IMR-90 (cell line): Measurements from ENCODE around the gene FAM89A. TPM values are rescaled to one million over a fixed set of nuclear protein-coding genes. Genes with fewer than 3 reads are reported as not detected.

ENCODE experiments used
- ATAC-seq: fragments of 200-7000 bp; cut with Tn5 transposase; 2 replicates; pipeline ENCODE4 v1.9.1; 2020; ENCODE audit warnings: low read depth, mild to moderate bottlenecking, moderate library complexity
- BruUV-seq: library from RNA; stranded (reverse); fragments of 400-500 nt; replicated peaks from 2 replicates; lab custom pipeline; 2021; lab: Mats Ljungman, UMichigan
- CTCF ChIA-PET: fragments of 300-600 bp; formaldehyde crosslinking; extraction: SDS; loops from one replicate; lab custom pipeline; 2021; ENCODE audit warnings: antibody characterized with exemption; lab: Yijun Ruan, JAX
- POLR2A ChIA-PET: fragments of 300-600 bp; sonication (Branson Sonifier 250); formaldehyde crosslinking; loops from one replicate; lab custom pipeline; 2022; ENCODE audit warnings: antibody characterized with exemption; ENCODE audit not compliant: unreplicated experiment; lab: Charles Lee
- DNase-seq: peaks from one replicate; pipeline ENCODE4 v3.0.0; 2013
- H2AFZ ChIP-seq: replicated peaks from 2 replicates; pipeline ENCODE3; 2013; ENCODE audit warnings: low read length, mild to moderate bottlenecking; ENCODE audit not compliant: poor library complexity
- H2AK5ac ChIP-seq: 2 replicates; pipeline ENCODE4 v1.6.1; 2013; ENCODE audit warnings: low read depth, low read length, inconsistent platforms
- H2AK9ac ChIP-seq: replicated peaks from 2 replicates; pipeline ENCODE3; 2013; ENCODE audit warnings: mild to moderate bottlenecking, low read depth, low read length, moderate library complexity; ENCODE audit not compliant: poor library complexity
- H2BK120ac ChIP-seq: 2 replicates; pipeline ENCODE4 v1.6.1; 2013; ENCODE audit warnings: low read depth, low read length, inconsistent platforms
- H2BK15ac ChIP-seq: 3 replicates; pipeline ENCODE4 v1.6.1; 2013; ENCODE audit warnings: low read depth, low read length, inconsistent platforms
- H2BK20ac ChIP-seq: 2 replicates; pipeline ENCODE4 v1.6.1; 2013; ENCODE audit warnings: low read depth, mild to moderate bottlenecking, inconsistent platforms, low read length, moderate library complexity
- H2BK5ac ChIP-seq: 2 replicates; pipeline ENCODE4 v1.6.1; 2013; ENCODE audit warnings: mild to moderate bottlenecking, low read depth, low read length, inconsistent platforms; ENCODE audit not compliant: poor library complexity, severe bottlenecking
- H3K14ac ChIP-seq: replicated peaks from 2 replicates; pipeline ENCODE4 v1.6.1; 2013; ENCODE audit warnings: low read depth, low read length, inconsistent platforms
- H3K18ac ChIP-seq: 2 replicates; pipeline ENCODE4 v1.6.1; 2013; ENCODE audit warnings: low read depth, low read length, control low read depth
- H3K23ac ChIP-seq: 2 replicates; pipeline ENCODE4 v1.6.1; 2013; ENCODE audit warnings: low read depth, low read length, inconsistent platforms
- H3K27ac ChIP-seq: 2 replicates; pipeline ENCODE4 v1.5.1; 2013; ENCODE audit warnings: mild to moderate bottlenecking, control low read depth, low read length; ENCODE audit not compliant: insufficient read depth
- H3K27me3 ChIP-seq: 2 replicates; pipeline ENCODE4 v1.6.1; 2013; ENCODE audit warnings: low read length; ENCODE audit not compliant: control insufficient read depth, insufficient read depth
- H3K36me3 ChIP-seq: 2 replicates; pipeline ENCODE4 v1.6.1; 2013; ENCODE audit warnings: low read length, mixed read lengths; ENCODE audit not compliant: control insufficient read depth, insufficient read depth
- H3K4ac ChIP-seq: 2 replicates; pipeline ENCODE4 v1.6.1; 2013; ENCODE audit warnings: low read depth, low read length, inconsistent platforms
- H3K4me1 ChIP-seq: 2 replicates; pipeline ENCODE4 v1.6.1; 2013; ENCODE audit warnings: low read length, mixed read lengths; ENCODE audit not compliant: control insufficient read depth, insufficient read depth
- H3K4me2 ChIP-seq: 2 replicates; pipeline ENCODE4 v1.6.1; 2013; ENCODE audit warnings: low read depth, mild to moderate bottlenecking, control low read depth, low read length, moderate library complexity
- H3K4me3 ChIP-seq: 2 replicates; pipeline ENCODE4 v1.5.1; 2013; ENCODE audit warnings: low read depth, mild to moderate bottlenecking, control low read depth, low read length, moderate library complexity; ENCODE audit not compliant: insufficient read depth
- H3K56ac ChIP-seq: 2 replicates; pipeline ENCODE4 v1.6.1; 2013; ENCODE audit warnings: low read length, inconsistent platforms; ENCODE audit not compliant: insufficient read depth; ENCODE audit errors: extremely low read depth
- H3K79me1 ChIP-seq, 2 experiments: 2 replicates each; pipeline ENCODE4 v1.6.1; 2013; ENCODE audit warnings: low read length in 2 of 2, inconsistent platforms in 1 of 2, low read depth in 1 of 2
- H3K9ac ChIP-seq: 2 replicates; pipeline ENCODE4 v1.6.1; 2013; ENCODE audit warnings: low read depth, low read length, control low read depth
- H3K9me1 ChIP-seq: 2 replicates; pipeline ENCODE4 v1.6.1; 2013; ENCODE audit warnings: low read length, inconsistent platforms; ENCODE audit not compliant: insufficient read depth
- H3K9me3 ChIP-seq: 2 replicates; pipeline ENCODE4 v1.6.1; 2013; ENCODE audit warnings: low read length; ENCODE audit not compliant: control insufficient read depth, insufficient read depth
- H4K20me1 ChIP-seq: 2 replicates; pipeline ENCODE4 v1.6.1; 2013; ENCODE audit warnings: low read length, inconsistent platforms; ENCODE audit not compliant: insufficient read depth
- H4K5ac ChIP-seq: 2 replicates; pipeline ENCODE4 v1.6.1; 2013; ENCODE audit warnings: mild to moderate bottlenecking, low read depth, low read length, control low read depth
- H4K8ac ChIP-seq, 2 experiments: 2 replicates each; pipeline ENCODE4 v1.6.1; 2013; ENCODE audit warnings: low read depth in 2 of 2, low read length in 2 of 2, control low read depth in 1 of 2, inconsistent platforms in 1 of 2
- H4K91ac ChIP-seq: 2 replicates; pipeline ENCODE4 v1.6.1; 2013; ENCODE audit warnings: low read depth, low read length, inconsistent platforms; ENCODE audit not compliant: insufficient read depth
- BHLHE40 ChIP-seq: fragments of 150-350 bp; IDR thresholded peaks from 2 replicates; pipeline ENCODE4 v1.6.1; 2016; ENCODE audit warnings: mild to moderate bottlenecking, low read depth, low read length
- CEBPB ChIP-seq: IDR thresholded peaks from 2 replicates; pipeline ENCODE4 v1.6.1; 2012; ENCODE audit warnings: low read depth, low read length, improper control_type of control experiment
- CHD1 ChIP-seq: IDR thresholded peaks from 2 replicates; pipeline ENCODE4 v1.6.1; 2012; ENCODE audit warnings: low read depth, low read length, improper control_type of control experiment
- CTCF ChIP-seq: conservative IDR thresholded peaks from 2 replicates; pipeline ENCODE4 v1.5.1; 2012; ENCODE audit warnings: mild to moderate bottlenecking, low read depth, low read length, improper control_type of control experiment
- FOS ChIP-seq: fragments of 150-350 bp; IDR thresholded peaks from 2 replicates; pipeline ENCODE4 v1.6.1; 2016; ENCODE audit warnings: low read depth, low read length
- MAZ ChIP-seq: IDR thresholded peaks from 2 replicates; pipeline ENCODE4 v1.6.1; 2012; ENCODE audit warnings: low read depth, mild to moderate bottlenecking, low read length, improper control_type of control experiment, moderate library complexity, borderline replicate concordance
- NFE2L2 ChIP-seq: fragments of 150-350 bp; IDR thresholded peaks from 2 replicates; pipeline ENCODE4 v1.6.1; 2016; ENCODE audit warnings: low read depth, mild to moderate bottlenecking, low read length
- POLR2A ChIP-seq: IDR thresholded peaks from 2 replicates; pipeline ENCODE4 v1.6.1; 2012; ENCODE audit warnings: mild to moderate bottlenecking, low read depth, low read length
- RCOR1 ChIP-seq: IDR thresholded peaks from 2 replicates; pipeline ENCODE4 v1.6.1; 2012; ENCODE audit warnings: mild to moderate bottlenecking, low read length, improper control_type of control experiment; ENCODE audit not compliant: insufficient replicate concordance
- SMC3 ChIP-seq: fragments of 150-350 bp; IDR thresholded peaks from 2 replicates; pipeline ENCODE4 v1.6.1; 2016; ENCODE audit warnings: low read depth, mild to moderate bottlenecking, antibody characterized with exemption, low read length, moderate library complexity
- WGBS, 2 experiments: methylation state at CpG; one replicate each; pipeline versions ENCODE4 v1.1.5 to v1.1.7; 2013; ENCODE audit warnings: missing lambda C conversion rate in 2 of 2; ENCODE audit not compliant: insufficient read length in 1 of 2; ENCODE audit errors: extremely low coverage in 2 of 2; 5-methylcytosine and 5-hydroxymethylcytosine counted together
- dilution Hi-C: fragments of 300-500 bp; cut with HindIII; formaldehyde crosslinking; loops from one replicate; pipeline ENCODE4 v1.14.3; 2018; ENCODE audit warnings: low sequenced_read_pairs; ENCODE audit not compliant: unreplicated experiment
- in situ Hi-C: fragments of 300-500 bp; cut with MboI; formaldehyde crosslinking; loops from 3 replicates; pipeline ENCODE4 v1.14.3; 2019; ENCODE audit warnings: low sequenced_read_pairs, inconsistent platforms, mixed read lengths
- intact Hi-C: fragments of 100-400 bp; cut with micrococcal nuclease; formaldehyde crosslinking; loops from 2 replicates; pipeline ENCODE4 v1.10.0; 2022
- polyA plus RNA-seq, 3 experiments: library from polyadenylated mRNA; depleted of rRNA; stranded (reverse); fragments of >200 nt; gene quantifications; 2 replicates each; pipeline ENCODE4 v1.2.3, GENCODE V29; 2012; ENCODE audit warnings: low replicate concordance in 1 of 3
- total RNA-seq: library from RNA; depleted of rRNA; stranded (reverse); fragments of >200 nt; gene quantifications from 2 replicates; pipeline ENCODE4 v1.2.3, GENCODE V29; 2012

FAM89A gene
- total and polyA plus RNA-seq, 2 of the 4 experiments (the other 2 are of a cell fraction) = 6.8 to 8.1 TPM

GRCh38 chr1:231078250-231078649 is 38.2 kb upstream of the FAM89A start:
- Histone ChIP-seq H3K14ac (no peak overlapping the region), H3K27me3 (peaks cover 6% of the 10 kb centered on the region; the same call in 1 of the 2 replicates), H3K4me1 (no peaks in the 10 kb centered on the region; the same call in 1 of the 2 replicates), H3K4me3 (no peak overlapping the region), H3K27ac (no peak overlapping the region), H3K4me2 (no peak overlapping the region), H3K9me1 (no peaks in the 10 kb centered on the region), H3K56ac (no peak overlapping the region), H4K8ac (no peak overlapping the region), H3K23ac (no peak overlapping the region), H4K5ac (no peak overlapping the region), H3K36me3 (no peaks in the 10 kb centered on the region), H2AFZ (no peak overlapping the region), H3K9ac (no peak overlapping the region), H2BK20ac (no peak overlapping the region), H4K20me1 (no peaks in the 10 kb centered on the region), H3K4ac (no peak overlapping the region), H4K91ac (no peak overlapping the region), H2AK5ac (no peak overlapping the region), H2AK9ac (no peak overlapping the region), H2BK15ac (no peak overlapping the region), H3K9me3 (no peaks in the 10 kb centered on the region), H3K18ac (no peak overlapping the region), H2BK5ac (no peak overlapping the region), H2BK120ac (no peak overlapping the region), H3K79me1 (no peaks in the 10 kb centered on the region)
- no CpG with 5 or more reads among the region's 7 CpGs for WGBS, 2 experiments
- DNase-seq (no peak), ATAC-seq (no peak)
- POLR2A ChIA-PET = no interaction called here
- CTCF ChIA-PET = no interaction called here
- in situ Hi-C loops = no loop called here
- no TSS peak for BruUV-seq
- TF ChIP-seq NFE2L2 (no peak), FOS (no peak), CHD1 (no peak), SMC3 (no peak), CTCF (no peak), RCOR1 (no peak), BHLHE40 (no peak), CEBPB (no peak), MAZ (no peak), POLR2A (no peak)
- intact Hi-C loops = no loop called here
- dilution Hi-C loops = no loop called here
